LNCAP (cell line): ENCODE measurements around the gene ST14.

Experiments
- TF ChIP-seq, protein P1 (sequence below): fragments of 450-650 bp; IDR thresholded peaks from 2 replicates; pipeline ENCODE4 v1.5.1; 2017; ENCODE audit warnings: mild to moderate bottlenecking

Gene ST14

GRCh38 chr11:130202818-130203689 lies 43.5 kb downstream of the ST14 start:
- TF ChIP-seq, protein P1, sequence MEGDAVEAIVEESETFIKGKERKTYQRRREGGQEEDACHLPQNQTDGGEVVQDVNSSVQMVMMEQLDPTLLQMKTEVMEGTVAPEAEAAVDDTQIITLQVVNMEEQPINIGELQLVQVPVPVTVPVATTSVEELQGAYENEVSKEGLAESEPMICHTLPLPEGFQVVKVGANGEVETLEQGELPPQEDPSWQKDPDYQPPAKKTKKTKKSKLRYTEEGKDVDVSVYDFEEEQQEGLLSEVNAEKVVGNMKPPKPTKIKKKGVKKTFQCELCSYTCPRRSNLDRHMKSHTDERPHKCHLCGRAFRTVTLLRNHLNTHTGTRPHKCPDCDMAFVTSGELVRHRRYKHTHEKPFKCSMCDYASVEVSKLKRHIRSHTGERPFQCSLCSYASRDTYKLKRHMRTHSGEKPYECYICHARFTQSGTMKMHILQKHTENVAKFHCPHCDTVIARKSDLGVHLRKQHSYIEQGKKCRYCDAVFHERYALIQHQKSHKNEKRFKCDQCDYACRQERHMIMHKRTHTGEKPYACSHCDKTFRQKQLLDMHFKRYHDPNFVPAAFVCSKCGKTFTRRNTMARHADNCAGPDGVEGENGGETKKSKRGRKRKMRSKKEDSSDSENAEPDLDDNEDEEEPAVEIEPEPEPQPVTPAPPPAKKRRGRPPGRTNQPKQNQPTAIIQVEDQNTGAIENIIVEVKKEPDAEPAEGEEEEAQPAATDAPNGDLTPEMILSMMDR, result no peak

DNA sequence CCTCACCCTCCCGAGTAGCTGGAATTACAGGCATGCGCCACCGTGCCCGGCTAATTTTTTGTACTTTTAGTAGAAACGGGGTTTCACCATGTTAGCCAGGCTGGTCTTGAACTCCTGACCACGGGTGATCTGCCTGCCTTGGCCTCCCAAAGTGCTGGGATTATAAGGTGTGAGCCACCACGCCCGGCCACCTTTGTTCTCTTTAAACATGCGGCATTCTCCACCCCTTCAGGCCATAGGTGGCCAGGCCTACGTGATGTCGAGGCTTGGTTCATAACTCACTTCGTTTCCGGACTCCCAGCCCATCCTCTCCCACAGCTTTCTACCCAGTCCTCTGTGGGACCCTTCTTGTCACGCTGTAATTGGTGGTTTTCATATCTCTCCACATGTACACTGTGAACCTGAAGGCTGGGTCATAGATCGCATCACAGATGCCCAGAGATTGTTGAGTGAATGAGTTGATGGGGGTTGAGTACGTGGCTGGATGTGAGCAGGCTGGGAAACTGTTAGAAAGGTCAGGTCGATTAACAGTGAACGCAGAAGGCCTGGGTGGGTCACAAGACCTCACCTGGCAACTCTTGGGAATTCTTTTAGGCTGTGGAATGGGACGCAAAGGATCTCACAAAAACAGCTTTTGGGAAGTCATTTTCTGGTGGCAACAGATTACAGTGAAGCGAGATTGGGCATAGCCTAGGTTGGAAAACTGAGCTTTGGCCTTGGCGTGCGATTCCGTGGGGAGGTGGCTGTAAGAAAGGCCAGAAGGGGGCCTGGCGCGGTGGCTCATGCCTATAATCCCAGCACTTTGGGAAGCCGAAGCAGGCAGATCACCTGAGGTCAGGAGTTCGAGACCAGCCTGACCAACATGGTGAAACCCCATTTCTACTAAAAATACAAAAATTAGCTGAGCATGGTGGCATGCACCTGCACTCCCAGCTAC lies 44.5 kb downstream of the ST14 start:
- TF ChIP-seq, protein P1, result no peak

DNA sequence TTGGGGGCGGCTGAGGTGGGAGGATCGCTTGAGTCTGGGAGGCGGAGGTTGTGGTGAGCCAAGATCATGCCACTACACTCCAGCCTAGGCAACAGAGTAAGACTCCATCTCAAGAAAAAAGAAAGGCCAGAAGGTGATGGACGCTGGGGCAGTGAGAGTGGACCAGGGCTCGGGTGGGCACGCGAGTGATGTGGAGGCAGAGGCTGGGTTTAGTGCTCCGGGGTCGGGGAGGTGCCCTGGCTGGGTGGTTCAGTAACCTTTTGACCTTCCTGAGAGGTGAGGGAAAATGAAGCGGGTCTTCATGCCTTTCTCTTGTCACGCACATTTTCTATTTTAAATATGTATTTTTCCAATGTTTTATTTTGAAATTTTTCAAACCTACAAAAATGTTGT lies 45.1 kb downstream of the ST14 start:
- TF ChIP-seq, protein P1, result no peak

- TF ChIP-seq, protein P1, result no peak
Measured at GRCh38 chr11:130206141-130206540, 46.6 kb downstream of the ST14 start.

DNA sequence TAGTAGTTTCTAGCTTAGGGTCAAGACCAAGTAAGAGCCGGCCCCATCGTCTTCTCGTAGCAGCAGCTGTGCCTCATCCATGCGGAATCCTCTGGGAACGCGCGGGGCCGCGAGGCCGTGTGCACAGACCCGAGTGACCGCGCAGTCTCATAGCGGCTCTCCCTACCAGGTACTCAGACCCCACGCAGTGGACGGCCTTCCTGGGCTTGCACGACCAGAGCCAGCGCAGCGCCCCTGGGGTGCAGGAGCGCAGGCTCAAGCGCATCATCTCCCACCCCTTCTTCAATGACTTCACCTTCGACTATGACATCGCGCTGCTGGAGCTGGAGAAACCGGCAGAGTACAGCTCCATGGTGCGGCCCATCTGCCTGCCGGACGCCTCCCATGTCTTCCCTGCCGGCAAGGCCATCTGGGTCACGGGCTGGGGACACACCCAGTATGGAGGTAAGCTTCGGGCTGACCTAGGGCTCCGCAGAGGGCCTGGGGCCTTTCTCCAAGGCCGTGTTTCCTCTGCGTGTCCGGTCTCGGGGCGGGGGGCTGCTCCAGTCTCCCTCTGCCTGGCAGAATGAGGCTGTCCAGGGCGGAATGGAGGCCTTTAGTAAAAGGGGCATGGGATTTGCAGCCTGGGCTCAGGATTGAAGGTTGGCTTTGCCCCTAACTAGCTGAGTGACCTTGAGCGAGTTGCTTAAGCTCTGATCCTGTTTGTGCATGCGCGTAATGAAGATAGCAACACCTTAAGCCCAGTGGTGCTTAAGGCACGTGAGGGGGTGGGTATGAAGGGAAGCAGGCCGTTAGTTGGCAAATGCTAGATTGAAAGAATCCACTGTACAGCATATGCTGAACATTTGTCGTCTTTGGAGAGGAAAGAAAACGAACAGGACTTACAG lies 48.9 kb downstream of the ST14 start:
- TF ChIP-seq, protein P1, result no peak

GRCh38 chr11:130209128-130209932 lies 49.7 kb downstream of the ST14 start:
- TF ChIP-seq, protein P1, result no peak
